ENCODE results near the gene PDCD1LG2.
"Not testable (repeated sequence)": the region's sequence is repeated elsewhere in the genome, so short reads cannot be mapped to it uniquely, and the experiment has no call there.

Gene PDCD1LG2

DNA sequence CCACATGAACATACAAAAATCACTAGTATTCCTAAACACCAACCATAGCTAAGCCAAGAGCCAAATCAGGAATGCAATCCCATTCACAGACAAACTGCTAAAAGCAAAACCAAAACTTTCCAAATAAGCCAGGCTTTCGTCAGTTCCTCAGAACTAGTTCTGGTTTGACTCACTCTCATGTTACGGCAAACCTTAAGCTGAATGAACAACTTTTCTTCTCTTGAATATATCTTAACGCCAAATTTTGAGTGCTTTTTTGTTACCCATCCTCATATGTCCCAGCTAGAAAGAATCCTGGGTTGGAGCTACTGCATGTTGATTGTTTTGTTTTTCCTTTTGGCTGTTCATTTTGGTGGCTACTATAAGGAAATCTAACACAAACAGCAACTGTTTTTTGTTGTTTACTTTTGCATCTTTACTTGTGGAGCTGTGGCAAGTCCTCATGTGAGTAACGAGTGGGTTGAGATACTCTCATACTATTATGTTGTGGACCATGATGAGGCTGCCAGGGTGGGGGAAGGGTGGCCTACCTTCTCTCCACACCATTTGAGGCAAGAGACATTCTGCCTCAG is at the start of gene PDCD1LG2:
Gene PDCD1LG2 (plus strand): TSS at position 172 of the 572 bp plus-strand sequence. CDS start 12,016 bp downstream, outside the sequence.
- DNase-seq = peak; percentile 16 to 40

DNA sequence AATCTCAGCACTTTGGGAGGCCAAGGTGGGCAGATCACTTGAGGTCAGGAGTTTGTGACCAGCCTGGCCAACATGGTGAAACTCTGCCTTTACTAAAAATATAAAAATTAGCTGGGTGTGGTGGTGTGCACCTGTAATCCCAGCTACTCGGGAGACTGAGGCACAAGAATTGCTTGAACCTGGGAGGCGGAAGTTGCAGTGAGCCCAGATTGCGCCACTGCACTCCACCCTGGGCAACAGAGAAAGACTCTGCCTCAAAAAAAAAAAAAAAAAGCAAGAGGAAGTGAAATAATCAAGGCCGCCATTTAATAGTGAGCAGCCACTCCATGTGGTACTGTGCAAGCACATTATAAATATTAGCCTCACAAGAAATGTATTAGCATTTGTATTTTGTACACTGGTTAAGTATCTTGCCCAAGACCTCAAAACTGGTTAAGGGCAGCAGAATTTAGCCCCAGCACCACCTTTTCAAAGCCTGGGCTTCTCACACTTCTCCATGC is 45.5 kb upstream of the PDCD1LG2 start:
- DNase-seq = not testable (repeated sequence)

DNA sequence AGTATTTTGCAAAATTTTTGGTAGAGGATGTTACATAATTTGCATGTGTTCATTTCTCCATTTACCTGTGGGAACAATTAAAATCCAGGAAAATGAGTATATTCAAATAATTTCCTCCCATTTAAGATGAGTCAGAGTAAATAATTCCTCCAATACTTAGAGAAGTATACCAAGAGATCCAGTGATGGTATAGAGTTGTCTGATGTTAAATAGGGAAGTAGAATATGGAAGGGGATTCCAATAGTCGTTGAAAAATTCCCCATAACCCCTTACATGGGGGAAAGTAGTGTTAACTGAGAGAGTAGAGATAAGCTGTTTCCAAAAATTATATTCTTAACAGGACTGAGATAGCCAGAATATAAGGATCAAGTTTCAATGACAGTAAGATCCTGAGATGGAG is 44.3 kb upstream of the PDCD1LG2 start:
- DNase-seq = no peak

DNA sequence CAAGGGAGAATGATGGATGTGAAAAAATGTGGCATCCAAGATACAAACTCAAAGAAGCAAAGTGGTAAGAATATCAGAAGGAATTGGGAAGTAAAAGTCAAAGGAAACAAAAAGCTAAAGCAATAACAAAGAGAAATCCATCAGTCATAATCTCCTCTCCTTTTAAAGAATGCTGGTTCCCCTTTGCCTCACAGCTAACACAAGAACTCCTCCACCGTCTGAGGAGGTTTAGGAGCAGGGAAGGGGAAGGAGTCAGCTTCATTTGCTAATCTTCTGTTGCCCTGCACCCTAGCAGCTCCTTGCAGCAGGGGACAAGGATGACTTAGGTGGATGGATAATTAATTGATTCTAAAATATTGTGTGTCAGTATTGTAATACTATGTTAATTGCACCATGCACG is 43.6 kb upstream of the PDCD1LG2 start:
- DNase-seq = no peak

DNA sequence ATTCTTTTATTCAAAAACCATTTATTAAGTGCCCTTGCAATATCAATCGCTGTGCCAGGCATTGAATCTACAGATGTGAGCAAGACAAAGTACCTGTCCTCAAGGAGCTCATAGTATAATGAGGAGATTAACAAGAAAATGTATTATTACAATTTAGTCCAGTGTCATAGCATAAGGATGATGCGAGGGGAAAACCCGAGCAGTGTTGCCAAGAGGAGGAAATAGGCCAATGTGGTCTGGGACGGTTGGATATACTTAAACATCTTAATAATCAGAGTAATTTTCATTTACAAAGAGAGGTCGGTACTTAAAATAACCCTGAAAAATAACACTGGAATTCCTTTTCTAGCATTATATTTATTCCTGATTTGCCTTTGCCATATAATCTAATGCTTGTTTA is 41.5 kb upstream of the PDCD1LG2 start:
- DNase-seq = no peak

DNA sequence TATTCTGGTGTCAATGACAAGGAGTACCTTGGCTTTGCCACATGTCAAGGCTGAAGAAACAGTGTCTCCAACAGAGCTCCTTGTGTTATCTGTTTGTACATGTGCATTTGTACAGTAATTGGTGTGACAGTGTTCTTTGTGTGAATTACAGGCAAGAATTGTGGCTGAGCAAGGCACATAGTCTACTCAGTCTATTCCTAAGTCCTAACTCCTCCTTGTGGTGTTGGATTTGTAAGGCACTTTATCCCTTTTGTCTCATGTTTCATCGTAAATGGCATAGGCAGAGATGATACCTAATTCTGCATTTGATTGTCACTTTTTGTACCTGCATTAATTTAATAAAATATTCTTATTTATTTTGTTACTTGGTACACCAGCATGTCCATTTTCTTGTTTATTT is 40.2 kb upstream of the PDCD1LG2 start:
- DNase-seq = no peak

DNA sequence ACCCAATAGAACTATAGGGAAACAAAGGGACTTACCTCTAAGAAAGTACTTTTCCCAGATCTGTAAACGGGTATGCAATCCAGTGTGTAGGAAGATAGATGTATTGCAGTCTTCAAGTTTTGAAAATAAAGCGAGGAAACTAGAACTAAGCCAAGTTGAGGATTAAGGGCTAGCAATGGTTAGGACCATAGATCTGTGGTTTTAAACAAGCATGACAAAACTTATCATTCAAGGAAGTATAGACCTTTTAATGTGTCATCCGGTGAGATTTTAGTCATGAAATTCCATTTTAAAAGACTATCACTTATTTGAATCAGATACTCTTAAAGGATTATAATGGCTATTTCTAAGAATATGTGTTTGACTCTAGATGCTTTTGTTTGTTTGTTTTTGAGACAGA is 39.5 kb upstream of the PDCD1LG2 start:
- DNase-seq = no peak

DNA sequence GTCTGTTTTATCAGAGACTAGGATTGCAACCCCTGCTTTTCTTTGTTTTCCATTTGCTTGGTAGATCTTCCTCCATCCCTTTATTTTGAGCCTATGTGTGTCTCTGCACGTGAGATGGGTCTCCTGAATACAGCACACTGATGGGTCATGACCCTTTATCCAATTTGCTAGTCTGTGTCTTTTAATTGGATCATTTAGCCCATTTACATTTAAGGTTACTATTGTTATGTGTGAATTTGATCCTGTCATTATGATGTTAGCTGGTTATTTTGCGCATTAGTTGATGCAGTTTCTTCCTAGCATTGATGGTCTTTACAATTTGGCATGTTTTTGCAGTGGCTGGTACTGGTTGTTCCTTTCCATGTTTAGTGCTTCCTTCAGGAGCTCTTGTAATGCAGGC is 34.7 kb upstream of the PDCD1LG2 start:
- not testable (repeated sequence) for DNase-seq

DNA sequence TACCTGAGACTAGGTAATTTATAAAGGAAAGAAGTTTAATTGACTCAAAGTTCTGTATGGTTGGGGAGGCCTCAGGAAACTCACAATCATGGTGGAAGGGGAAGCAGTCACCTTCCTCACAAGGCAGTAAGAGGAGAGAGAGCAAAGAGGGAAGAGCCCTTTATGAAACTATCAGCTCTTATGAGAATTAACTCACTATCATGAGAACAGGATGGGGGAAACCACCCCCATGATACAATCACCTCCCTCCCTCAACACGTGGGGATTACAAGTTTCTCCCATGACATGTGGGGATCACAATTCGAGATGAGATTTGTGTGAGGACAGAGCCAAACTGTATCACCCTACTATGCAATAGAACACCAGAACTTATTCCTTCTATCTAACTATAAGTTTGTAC is 32.1 kb upstream of the PDCD1LG2 start:
- no peak for DNase-seq

DNA sequence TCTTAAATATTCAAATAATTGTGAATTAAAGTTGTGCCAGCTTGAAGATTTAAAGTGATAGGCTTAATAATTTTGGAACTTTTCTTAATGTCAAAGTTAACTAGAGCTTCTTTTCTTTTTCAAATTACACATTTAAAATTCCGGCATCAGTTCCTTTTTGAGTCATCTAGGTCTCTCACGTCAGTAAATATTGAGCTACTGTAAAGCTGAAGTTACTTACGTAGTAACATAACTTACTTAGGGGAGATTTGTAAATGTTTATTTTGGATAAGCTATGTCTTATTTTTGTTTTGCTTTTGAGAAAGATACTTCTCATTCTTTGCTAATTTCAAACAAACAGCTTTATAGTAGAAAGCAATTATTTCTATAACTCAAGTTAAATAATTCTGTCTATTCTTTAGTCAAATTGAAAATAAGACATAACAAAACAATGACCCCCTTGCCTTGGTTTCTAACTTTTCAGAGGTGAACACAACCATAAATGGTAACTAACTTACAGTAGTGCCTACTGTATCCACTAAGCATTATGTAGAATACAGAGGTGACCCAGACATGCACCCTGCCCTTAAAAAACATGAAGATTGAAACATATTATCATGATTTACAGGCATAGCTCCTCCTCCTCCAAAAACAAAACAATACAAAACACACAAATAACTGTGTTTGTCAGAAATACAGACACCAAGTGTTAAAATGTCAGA is 30.2 kb upstream of the PDCD1LG2 start:
- no peak for DNase-seq

DNA sequence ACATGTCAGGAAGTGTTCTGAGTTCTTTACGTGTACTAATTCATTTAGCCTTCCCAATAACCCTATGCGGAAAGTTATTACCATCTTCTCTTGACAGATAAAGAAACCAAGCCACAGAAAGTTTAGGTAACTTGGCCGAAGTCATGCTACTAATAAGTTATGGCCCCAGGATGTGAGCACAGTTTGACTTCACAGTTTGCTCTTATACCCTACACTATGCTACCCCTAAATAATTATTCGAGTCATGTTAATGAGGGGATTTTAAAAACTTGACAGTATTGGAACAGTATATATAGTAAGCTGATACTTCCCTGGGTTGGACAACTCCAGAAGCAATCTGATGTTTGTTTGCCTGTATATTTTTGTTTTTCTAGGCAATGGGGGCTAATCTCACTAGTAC is 29.4 kb upstream of the PDCD1LG2 start:
- DNase-seq = no peak

DNA sequence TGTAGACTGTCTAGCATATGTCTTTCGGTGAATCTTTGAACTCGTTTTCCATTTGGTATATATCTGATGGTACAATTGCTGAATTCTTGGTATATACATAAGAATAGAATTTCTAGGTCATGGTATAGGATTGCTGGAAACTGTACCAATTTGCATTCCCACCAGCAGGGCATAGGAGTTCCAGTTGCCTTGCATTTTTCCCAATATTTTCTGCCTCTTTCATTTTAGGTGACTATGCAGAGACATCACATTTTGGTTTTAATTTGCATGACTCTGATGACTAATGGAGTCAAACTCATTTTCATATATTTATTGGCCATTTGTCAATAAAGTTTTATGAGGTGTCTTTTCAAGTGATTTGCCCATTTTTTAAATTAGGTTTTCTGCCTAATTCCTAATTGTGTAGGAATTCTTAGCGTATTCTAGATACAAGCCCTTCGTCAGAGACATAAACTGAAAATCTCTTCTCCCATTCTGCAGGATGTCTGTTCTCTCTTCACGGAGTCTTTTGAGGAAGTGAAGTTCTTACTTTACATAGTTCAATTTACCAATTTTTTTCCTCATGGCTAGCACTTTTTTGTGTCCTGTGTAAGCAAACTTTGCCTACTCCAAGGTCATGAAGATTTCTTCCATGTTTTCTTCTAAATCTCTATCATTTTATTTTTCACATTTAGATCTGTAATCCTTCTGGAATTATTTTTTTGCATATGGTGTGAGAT is 28.9 kb upstream of the PDCD1LG2 start:
- DNase-seq = no peak

DNA sequence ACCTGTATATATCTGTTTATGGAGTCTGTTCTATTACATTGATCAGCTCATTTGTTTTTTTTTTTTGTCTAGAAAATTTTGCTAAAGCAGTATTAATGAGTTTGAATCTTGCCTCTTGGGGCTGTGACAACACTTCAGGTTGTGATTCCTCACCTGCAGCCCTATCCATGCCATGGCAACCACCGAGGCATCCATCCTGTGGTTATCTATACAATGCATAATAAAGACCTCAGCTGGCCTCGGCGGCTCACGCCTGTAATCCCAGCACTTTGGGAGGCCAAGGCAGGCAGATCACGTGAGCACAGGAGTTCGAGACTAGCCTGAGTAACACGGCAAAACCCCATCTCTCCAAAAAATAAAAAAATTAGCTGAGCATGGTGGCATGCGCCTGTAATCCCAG is 28.1 kb upstream of the PDCD1LG2 start:
- no peak for DNase-seq

DNA sequence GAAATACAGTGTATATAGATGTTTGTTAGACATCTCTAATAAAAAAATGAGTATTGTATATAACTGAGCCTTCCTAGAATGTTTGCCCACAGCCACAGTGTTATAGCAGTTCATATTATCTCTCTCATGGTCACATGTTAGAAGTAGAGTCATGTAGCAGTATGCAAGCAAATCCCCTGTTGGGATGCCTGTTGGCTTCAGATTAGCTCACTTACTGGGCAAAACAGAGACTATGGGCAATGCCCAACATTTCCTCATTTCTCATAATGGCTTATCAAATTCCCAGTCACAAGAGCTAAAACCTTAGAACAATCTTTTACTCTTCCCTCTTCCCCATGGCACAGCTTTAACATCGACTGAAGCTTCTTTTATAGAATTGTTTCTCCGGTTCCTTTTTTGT is 27.0 kb upstream of the PDCD1LG2 start:
- DNase-seq = no peak

DNA sequence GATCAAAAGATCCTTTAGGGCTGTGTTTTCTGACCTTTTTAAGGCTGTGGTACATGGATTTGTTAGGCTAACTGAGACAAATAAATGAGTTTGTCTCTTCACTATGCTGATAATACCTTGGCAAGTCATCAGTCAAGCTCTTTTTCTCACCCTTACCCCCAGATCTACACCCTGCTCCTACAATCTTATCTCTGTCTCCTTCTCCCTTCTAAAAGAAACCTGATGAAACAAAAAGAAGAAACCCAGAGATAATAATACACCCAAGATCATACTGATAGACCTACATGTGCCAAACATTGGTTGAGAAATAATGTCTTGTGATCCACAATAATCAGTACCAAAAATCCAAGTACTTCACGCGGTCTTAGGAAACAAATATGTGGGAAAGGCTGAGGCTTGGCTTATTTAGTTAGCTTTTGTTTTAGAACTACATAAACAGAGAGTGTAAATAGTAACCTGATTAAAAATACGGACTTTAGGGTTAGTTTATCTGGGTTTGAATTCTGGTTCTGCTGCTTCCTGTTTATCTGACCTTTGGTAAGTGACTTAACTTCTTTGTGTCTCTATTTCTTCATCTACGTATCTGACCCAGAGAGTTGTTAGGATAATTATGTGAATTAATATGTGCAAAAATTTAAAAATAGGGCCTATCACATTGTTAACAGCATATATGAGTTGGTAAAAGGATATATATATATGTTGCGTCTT is 24.8 kb upstream of the PDCD1LG2 start:
- no peak for DNase-seq

DNA sequence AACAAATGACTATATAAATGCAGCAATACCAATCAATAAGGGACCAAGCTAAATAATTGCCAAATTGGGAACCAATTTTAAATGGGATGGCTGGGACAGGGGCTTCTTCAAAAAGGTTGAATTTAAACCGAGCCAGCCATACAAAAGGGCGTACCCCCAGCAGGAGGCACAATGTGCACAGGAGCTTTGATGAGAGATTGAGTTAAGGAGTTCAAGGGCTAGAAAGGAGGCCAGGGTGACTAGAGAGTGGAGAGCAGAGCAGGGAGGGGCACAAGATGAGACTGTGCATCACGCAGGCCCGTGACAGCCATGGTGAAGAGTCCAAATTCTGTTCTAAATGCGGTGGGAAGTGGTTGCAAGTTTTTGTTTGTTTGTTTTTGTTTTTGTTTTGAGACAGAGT is 23.3 kb upstream of the PDCD1LG2 start:
- no peak for DNase-seq

DNA sequence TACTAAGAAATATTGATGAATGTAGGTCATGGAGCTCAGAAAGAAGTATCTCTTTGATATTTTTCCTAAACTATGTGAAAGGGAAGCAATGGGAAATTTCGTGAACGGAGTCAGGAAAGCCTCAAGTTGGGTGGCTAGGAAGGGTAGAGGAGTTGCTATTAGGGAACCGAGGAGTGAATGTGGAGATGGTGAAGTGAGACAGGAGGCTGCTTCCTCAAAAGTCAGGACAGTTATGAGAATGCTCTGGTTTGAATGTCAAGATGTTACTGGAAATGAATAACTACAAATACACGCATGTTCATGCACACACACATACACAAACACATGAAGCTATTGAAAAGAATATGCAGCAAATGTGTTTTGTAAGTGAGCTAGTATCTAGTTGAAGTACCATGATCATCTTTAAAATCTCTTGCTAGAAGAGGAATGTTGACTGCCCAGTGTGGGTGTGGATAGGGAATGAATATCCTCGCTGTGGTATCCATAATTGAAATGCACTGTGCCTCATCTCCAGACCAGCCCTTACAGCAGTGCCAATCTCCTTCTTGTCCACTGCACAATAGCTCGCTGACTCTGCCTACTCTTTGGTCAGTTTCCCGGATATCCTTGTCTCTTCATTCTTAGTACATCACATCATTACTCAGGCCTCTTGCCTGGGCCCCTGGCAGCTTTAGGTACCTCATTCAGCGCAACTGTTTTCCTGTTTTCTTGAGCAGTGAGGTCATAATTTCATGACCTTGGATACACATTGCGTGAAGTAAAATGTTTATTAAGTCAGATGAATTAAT is 21.9 kb upstream of the PDCD1LG2 start:
- DNase-seq = no peak

DNA sequence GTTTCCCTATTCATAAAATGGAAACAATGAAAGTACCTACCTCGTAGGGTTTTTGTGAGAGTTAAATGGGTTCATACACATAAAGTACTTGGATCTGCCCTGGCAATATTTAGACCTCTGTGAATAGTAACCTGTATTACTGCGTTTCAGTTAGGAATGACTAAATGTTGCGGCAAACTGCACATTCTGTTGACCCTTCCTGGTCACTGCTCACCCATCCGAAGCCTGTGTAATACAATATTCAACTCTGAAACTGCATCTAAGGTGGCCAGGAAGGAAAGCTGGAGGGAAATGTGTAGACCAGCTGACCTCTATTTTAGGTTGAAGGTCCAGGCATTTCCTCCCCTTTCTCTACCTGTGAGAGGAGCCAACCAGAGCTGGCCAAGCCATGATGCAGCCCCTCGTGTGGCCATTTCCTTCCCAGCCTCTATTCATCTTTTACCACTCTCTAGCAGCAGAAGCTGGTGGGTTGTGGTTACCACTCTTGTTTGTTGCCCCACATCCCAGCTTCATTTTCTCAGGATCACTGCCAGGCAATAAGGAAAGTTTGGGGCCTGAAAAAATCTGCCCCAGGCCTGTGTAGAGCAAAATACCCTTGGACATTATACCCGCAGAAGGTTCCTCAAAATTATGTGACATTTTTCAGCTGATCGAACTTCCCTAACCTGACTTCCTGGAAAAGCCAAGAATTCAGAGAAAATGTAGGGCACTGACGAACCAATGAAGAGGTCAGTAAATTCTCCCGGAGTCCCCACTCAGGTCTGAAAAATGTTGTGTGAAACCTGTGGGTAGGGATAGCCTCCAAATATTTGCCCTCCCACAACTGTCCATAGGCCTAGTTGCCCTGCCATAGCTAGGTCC is 20.5 kb upstream of the PDCD1LG2 start:
- DNase-seq = no peak

DNA sequence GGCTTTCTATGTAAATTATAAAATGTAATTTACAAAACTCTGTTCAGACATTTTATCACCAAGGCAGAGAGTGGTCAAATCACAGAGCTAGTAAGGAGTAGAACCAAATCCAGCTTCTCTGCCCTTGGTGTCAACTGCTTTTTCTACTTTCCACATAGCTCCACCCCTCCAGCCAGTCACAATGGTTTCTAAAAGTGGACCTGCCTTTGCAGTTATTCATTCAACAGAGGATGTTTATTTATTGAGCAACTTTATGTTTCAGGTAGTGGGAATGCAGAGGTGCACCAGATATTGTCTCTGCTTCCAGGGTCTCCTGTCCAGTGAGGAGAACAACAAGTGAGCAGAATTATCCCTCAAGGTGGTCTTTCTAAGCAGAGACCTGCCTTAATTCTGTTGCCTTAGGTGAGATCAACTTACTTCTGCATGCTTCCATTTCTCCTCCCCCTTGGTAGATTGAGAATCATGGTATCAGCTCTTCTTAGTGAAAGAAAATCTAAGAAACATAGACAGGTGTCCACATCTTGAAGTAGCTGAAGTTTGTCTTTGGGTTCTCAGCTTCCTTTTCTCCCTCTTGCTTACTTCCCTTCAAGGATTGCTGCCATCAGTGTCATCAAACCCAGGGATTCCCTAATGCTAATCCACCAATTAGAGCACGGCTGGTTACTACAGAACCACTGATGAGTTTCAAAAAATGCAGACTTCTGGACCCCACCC is 17.2 kb upstream of the PDCD1LG2 start:
- no peak for DNase-seq

DNA sequence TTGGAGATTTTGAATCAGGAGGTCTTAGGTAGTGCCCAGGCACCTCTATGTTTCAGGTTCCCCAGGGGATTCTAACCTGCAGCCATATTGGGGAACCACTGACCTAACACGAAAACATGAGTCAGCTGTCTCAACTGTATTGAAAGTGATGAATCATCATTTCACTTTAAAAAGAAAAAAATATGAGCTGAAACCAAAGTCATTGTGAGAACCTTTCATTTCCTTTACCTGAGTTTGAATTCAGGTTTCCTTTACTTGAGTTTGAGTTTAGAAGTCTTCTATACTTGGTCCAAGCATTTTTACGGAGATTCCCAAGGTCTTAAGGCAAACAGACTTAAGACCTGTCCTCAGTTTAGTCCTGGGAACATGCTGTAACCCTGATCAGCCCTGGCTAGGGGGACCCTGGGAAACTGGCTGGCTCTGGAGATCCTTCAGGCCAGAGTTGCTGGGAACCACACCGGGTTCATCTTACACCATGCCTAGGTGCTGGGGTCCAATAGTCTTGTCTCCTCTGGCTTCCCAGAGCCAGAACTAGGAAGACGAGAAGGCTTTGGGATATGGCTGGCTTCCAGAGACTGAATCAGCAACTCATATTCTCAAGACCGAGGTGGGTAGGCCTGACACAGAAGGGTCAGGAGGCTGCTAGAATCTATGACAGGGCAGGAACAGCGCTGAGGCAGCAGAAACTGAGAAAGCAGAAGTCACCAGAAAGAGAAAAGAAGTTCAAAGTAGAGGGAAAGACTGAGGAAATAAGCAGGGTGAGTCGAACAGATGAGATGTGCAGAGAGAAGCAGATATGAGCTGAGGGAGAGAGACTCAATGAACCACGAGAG is 16.4 kb upstream of the PDCD1LG2 start:
- peak in 1 of 2 experiments; percentile 18 for DNase-seq
